PC-3 (cell line): Measurements from ENCODE around the gene WDR72. TPM values are rescaled to one million over a fixed set of nuclear protein-coding genes. Genes with fewer than 3 reads are reported as not detected.

Source experiments
- ATAC-seq: fragments of 200-7000 bp; cut with Tn5 transposase; 2 replicates; pipeline ENCODE4 v1.9.1; 2020; ENCODE audit warnings: mild to moderate bottlenecking, moderate library complexity
- BruUV-seq: library from RNA; stranded (reverse); fragments of 400-500 nt; replicated peaks from 2 replicates; lab custom pipeline; 2021; lab: Mats Ljungman, UMichigan
- CTCF ChIA-PET: fragments of 300-600 bp; sonication (Branson Sonifier 250); formaldehyde crosslinking; loops from one replicate; lab custom pipeline; 2022; ENCODE audit warnings: antibody characterized with exemption; lab: Charles Lee
- POLR2A ChIA-PET: fragments of 300-600 bp; sonication (Branson Sonifier 250); formaldehyde crosslinking; loops from one replicate; lab custom pipeline; 2022; ENCODE audit warnings: antibody characterized with exemption; ENCODE audit not compliant: unreplicated experiment; lab: Charles Lee
- DNase-seq: peaks from one replicate; pipeline ENCODE4 v3.0.0-alpha.2; 2015
- H2AFZ ChIP-seq: fragments of 300-600 bp; sonication (generic); 2 replicates; pipeline ENCODE4 v1.6.0; 2016; ENCODE audit warnings: antibody characterized with exemption, low read length
- H3F3A ChIP-seq: fragments of 300-600 bp; sonication (generic); one replicate; pipeline ENCODE4 v1.6.0; 2017; ENCODE audit warnings: antibody characterized with exemption, low read length, control low read depth, mild to moderate bottlenecking; ENCODE audit not compliant: unreplicated experiment
- H3K27ac ChIP-seq: fragments of 300-600 bp; sonication (generic); 2 replicates; pipeline ENCODE4 v1.5.1; 2016; ENCODE audit warnings: mild to moderate bottlenecking, low read length
- H3K27me3 ChIP-seq: fragments of 300-600 bp; sonication (generic); 2 replicates; pipeline ENCODE4 v1.6.1; 2016; ENCODE audit warnings: low read length, mixed read lengths
- H3K36me3 ChIP-seq: fragments of 300-600 bp; sonication (generic); 2 replicates; pipeline ENCODE4 v1.6.1; 2016; ENCODE audit warnings: low read depth, mixed run types, low read length, mixed read lengths
- H3K4me1 ChIP-seq: fragments of 300-600 bp; sonication (generic); 2 replicates; pipeline ENCODE4 v1.5.1; 2016; ENCODE audit warnings: low read length; ENCODE audit not compliant: insufficient read depth
- H3K4me2 ChIP-seq: fragments of 300-600 bp; sonication (generic); 2 replicates; pipeline ENCODE4 v1.6.0; 2016; ENCODE audit warnings: low read length
- H3K4me3 ChIP-seq: fragments of 300-600 bp; sonication (generic); 2 replicates; pipeline ENCODE4 v1.5.1; 2016; ENCODE audit warnings: mild to moderate bottlenecking, low read length, mixed read lengths
- H3K79me2 ChIP-seq: fragments of 300-600 bp; sonication (generic); 2 replicates; pipeline ENCODE4 v1.6.1; 2017; ENCODE audit warnings: low read length, mixed read lengths
- H3K9ac ChIP-seq: fragments of 300-600 bp; sonication (generic); 2 replicates; pipeline ENCODE4 v1.6.0; 2016; ENCODE audit warnings: mild to moderate bottlenecking, low read length
- H3K9me2 ChIP-seq: fragments of 300-600 bp; sonication (generic); replicated peaks from 2 replicates; pipeline ENCODE4 v1.6.1; 2016; ENCODE audit warnings: mixed run types, low read length, mixed read lengths
- H3K9me3 ChIP-seq: fragments of 300-600 bp; sonication (generic); 2 replicates; pipeline ENCODE4 v1.6.1; 2016; ENCODE audit warnings: low read length, mixed read lengths
- H4K20me1 ChIP-seq: fragments of 300-600 bp; sonication (generic); 2 replicates; pipeline ENCODE4 v1.6.1; 2016; ENCODE audit warnings: low read length, mixed read lengths
- EZH2 ChIP-seq: fragments of 300-600 bp; sonication (generic); IDR thresholded peaks from one replicate; pipeline ENCODE4 v1.6.1; 2017; ENCODE audit warnings: antibody characterized with exemption, mild to moderate bottlenecking, low read length; ENCODE audit not compliant: unreplicated experiment
- EZH2phosphoT487 ChIP-seq: fragments of 300-600 bp; sonication (generic); IDR thresholded peaks from 2 replicates; pipeline ENCODE4 v1.6.1; 2018; ENCODE audit warnings: mild to moderate bottlenecking, antibody characterized with exemption, low read length, borderline replicate concordance
- intact Hi-C: fragments of 100-400 bp; cut with micrococcal nuclease; formaldehyde crosslinking; loops from 2 replicates; pipeline ENCODE4 v1.9.0; 2023
- total RNA-seq: library from RNA; depleted of rRNA; stranded (reverse); fragments of >200 nt; gene quantifications from 2 replicates; pipeline ENCODE4 v1.2.3, GENCODE V29; 2014
- TF ChIP-seq, protein P1 (sequence below): fragments of 300-600 bp; sonication (generic); conservative IDR thresholded peaks from 2 replicates; pipeline ENCODE4 v1.5.1; 2017; ENCODE audit warnings: antibody characterized with exemption, low read depth, mild to moderate bottlenecking, low read length

Gene WDR72
- total RNA-seq, 1 experiment from 2014 or later = 5.9 TPM

DNA sequence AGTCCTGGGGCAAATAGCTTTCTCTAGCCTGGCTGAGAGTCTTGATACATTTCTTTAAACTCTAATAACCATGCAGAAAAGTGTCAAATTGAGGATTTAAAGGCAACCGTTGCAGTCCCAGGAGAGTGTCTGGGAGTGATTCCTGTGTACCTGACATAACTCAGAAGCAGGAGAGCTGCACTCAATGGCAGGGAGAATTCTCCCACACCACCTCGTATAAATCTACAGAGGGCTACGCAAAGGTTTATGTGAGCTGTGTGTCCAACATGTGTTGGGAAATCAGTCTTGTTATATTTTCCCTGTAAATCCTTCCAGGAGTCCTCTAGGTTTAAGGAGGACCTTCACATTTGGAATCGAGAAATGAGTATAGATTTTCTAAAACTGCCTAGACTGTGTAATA is 192.6 kb downstream of the WDR72 start:
- Histone ChIP-seq H3K79me2 (no peaks in the 10 kb centered on the region), H3K9me3 (no peaks in the 10 kb centered on the region), H4K20me1 (no peaks in the 10 kb centered on the region), H3K36me3 (no peaks in the 10 kb centered on the region), H3K27me3 (no peaks in the 10 kb centered on the region; the same call in 1 of the 2 replicates), H3K4me3 (no peak overlapping the region), H3F3A (no peaks in the 10 kb centered on the region), H3K4me2 (no peak overlapping the region), H3K4me1 (no peaks in the 10 kb centered on the region), H2AFZ (no peak overlapping the region), H3K27ac (no peak overlapping the region), H3K9ac (no peak overlapping the region), H3K9me2 (no peaks in the 10 kb centered on the region)
- TF ChIP-seq, protein P1, sequence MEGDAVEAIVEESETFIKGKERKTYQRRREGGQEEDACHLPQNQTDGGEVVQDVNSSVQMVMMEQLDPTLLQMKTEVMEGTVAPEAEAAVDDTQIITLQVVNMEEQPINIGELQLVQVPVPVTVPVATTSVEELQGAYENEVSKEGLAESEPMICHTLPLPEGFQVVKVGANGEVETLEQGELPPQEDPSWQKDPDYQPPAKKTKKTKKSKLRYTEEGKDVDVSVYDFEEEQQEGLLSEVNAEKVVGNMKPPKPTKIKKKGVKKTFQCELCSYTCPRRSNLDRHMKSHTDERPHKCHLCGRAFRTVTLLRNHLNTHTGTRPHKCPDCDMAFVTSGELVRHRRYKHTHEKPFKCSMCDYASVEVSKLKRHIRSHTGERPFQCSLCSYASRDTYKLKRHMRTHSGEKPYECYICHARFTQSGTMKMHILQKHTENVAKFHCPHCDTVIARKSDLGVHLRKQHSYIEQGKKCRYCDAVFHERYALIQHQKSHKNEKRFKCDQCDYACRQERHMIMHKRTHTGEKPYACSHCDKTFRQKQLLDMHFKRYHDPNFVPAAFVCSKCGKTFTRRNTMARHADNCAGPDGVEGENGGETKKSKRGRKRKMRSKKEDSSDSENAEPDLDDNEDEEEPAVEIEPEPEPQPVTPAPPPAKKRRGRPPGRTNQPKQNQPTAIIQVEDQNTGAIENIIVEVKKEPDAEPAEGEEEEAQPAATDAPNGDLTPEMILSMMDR = no peak
- no peak for TF ChIP-seq EZH2phosphoT487
- TF ChIP-seq EZH2 = no peak
- ChIA-PET CTCF (no interaction called here), POLR2A (no interaction called here)
- intact Hi-C loops = no loop called here
- BruUV-seq = no TSS peak
- DNase-seq (no peak), ATAC-seq (no peak)

DNA sequence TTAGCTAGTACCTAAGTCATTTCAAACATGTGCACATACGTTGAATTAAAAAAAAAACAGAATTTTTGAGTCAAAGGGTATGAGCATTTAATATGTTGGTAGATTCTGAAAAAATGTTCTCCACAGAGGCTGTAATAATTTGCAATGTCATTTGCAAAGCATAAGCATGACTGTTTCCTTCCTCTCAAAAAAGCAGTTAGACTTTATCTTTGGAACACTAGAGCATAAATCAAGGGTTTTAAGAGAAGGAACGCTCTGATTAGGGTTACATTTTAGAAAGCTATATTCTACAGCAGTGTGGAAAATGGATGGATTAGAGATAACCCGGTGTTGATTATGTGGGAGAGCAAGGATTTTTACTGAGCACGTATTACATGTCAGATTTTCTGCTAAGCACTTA is 193.7 kb downstream of the WDR72 start:
- no peaks in the 10 kb centered on the region for H3K36me3 ChIP-seq
- H3K4me3 ChIP-seq = no peak overlapping the region
- no peak for ATAC-seq
- intact Hi-C loops = no loop called here
- ChIA-PET CTCF (no interaction called here), POLR2A (no interaction called here)
- no peaks in the 10 kb centered on the region for H3K79me2 ChIP-seq
- H3K27me3 ChIP-seq = no peaks in the 10 kb centered on the region; the same call in 1 of the 2 replicates
- no peak overlapping the region for H3K4me2 ChIP-seq
- DNase-seq = no peak
- no peaks in the 10 kb centered on the region for H3K4me1 ChIP-seq
- no peaks in the 10 kb centered on the region for H3K9me3 ChIP-seq
- no peaks in the 10 kb centered on the region for H3K9me2 ChIP-seq
- no peak overlapping the region for H3K9ac ChIP-seq
- H3F3A ChIP-seq = no peaks in the 10 kb centered on the region
- no TSS peak for BruUV-seq
- TF ChIP-seq, protein P1 = no peak
- TF ChIP-seq EZH2 = no peak
- TF ChIP-seq EZH2phosphoT487 = no peak
- no peaks in the 10 kb centered on the region for H4K20me1 ChIP-seq
- no peak overlapping the region for H2AFZ ChIP-seq
- no peak overlapping the region for H3K27ac ChIP-seq

DNA sequence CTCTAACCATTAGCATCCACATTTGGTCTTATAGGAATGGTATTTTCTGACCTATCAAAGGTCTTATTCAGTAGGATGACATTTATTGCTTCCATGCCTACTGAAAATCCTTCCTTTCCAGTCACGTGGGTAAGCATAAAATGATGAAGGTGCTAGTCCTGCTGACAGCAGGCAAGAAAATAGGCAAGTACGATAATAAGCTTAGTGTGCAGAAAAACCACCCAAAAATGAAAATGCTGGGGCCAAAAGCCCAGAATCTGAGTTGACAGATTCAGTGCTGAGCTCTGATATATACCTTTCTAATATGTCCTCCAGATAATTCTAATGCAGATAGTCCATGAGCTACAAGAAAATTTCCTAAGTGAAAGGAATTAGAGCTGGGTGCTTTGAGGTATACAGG is 194.8 kb downstream of the WDR72 start:
- Histone ChIP-seq H3K27ac (no peak overlapping the region), H3K27me3 (peaks cover 4% of the 10 kb centered on the region), H3K79me2 (no peaks in the 10 kb centered on the region), H4K20me1 (no peaks in the 10 kb centered on the region), H3K9ac (no peak overlapping the region), H3K9me2 (no peaks in the 10 kb centered on the region), H2AFZ (no peak overlapping the region), H3K36me3 (no peaks in the 10 kb centered on the region), H3F3A (no peaks in the 10 kb centered on the region), H3K4me1 (no peaks in the 10 kb centered on the region), H3K9me3 (no peaks in the 10 kb centered on the region), H3K4me3 (no peak overlapping the region), H3K4me2 (no peak overlapping the region)
- DNase-seq (no peak), ATAC-seq (no peak)
- no peak for TF ChIP-seq EZH2phosphoT487
- no peak for TF ChIP-seq EZH2
- TF ChIP-seq, protein P1 = no peak
- CTCF ChIA-PET = no interaction called here
- intact Hi-C loops = no loop called here
- POLR2A ChIA-PET = no interaction called here
- BruUV-seq = no TSS peak
